ENCODE data around the gene ATP13A1.
"Not testable (repeated sequence)": the region's sequence is repeated elsewhere in the genome, so short reads cannot be mapped to it uniquely, and the experiment has no call there.

DNA sequence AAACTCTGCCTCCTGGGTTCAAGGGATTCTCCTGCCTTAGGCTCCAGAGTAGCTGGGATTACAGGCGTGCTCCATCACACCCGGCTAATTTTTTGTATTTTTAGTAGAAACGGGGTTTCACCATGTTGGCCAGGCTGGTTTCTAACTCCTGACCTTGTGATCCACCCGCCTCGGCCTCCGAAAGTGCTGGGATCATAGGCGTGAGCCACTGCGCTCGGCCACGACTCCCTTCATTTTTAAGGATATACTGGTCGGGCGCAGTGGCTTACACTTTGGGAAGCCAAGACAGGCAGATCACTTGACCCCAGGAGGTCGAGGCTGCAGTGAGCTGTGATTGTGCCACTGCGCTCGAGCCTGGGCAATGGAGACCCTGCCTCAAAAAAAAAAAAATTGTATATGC is 22.6 kb upstream of the ATP13A1 start:
- not testable (repeated sequence) for TF ChIP-seq POU2F2, POLR2A, POLR2AphosphoS5 (IDR thresholded peaks at IDR 0.05; ENCODE audit: low read depth, low read length)
